NCI-H2196 treated with DMSO at 0.1 percent for 48 hours (cell line): Measurements from ENCODE around the gene KCNK16.

Source experiments
- DNase-seq: peaks from one replicate; lab custom pipeline; 2025; ENCODE audit not compliant: unreplicated experiment; lab: John Stamatoyannopoulos, UW

The KCNK16 gene

GRCh38 chr6:39342692-39343395 lies 20.3 kb upstream of the KCNK16 start:
- no peak for DNase-seq

DNA sequence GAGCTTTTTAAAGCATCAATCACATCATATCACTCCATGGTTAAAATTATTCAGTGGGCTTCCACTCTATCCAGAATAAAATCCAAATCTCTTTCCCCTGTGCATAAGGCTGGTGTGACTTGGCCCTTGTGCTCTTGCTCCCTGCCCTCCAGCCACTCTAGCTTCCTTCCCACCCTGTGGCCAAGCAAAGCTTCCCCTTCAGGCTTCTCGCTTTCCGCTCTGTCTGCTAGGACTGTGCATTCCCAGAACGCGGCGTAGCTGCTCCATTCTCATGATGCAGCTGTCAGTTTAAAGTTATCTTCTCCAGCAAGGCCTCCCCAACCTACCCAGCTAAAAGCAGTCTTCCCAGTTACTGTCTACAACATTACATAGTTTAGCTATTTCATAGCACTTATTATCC lies 19.4 kb upstream of the KCNK16 start:
- no peak for DNase-seq

GRCh38 chr6:39341352-39341751 lies 18.9 kb upstream of the KCNK16 start:
- no peak for DNase-seq

DNA sequence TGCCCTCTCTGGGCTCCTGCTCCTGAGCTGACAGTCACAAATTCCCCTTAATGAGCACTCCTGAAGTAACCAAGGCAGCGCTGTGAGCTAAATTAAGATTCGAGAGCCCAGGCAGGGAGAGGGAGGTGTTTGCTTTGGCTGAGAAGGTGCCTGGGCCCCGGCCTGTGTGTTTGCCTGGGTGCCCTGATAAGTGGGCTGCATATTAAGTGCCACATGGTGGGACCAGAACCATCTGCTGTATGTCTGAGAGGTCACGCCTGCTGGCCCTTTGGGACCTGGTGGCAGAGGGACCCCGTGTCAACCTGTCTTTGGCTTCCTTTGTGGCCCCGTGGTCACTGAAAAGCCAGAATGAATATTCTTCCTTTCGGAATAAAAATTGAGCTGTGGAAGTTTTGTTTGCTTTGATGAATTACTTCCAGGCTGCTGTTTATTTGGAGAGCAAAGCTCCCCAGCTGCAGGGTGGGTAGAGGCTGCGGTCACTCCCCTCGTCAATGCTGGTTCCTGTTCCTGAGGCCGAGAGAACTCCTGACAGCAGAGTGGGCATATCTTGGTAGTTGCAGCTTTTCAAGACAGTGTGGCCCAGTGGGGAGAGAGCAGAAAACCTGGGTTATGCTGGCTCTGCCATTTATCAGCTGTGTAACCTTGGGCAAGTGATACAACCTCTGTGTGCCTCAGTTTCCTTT lies 17.5 kb upstream of the KCNK16 start:
- peak; percentile 9 for DNase-seq

DNA sequence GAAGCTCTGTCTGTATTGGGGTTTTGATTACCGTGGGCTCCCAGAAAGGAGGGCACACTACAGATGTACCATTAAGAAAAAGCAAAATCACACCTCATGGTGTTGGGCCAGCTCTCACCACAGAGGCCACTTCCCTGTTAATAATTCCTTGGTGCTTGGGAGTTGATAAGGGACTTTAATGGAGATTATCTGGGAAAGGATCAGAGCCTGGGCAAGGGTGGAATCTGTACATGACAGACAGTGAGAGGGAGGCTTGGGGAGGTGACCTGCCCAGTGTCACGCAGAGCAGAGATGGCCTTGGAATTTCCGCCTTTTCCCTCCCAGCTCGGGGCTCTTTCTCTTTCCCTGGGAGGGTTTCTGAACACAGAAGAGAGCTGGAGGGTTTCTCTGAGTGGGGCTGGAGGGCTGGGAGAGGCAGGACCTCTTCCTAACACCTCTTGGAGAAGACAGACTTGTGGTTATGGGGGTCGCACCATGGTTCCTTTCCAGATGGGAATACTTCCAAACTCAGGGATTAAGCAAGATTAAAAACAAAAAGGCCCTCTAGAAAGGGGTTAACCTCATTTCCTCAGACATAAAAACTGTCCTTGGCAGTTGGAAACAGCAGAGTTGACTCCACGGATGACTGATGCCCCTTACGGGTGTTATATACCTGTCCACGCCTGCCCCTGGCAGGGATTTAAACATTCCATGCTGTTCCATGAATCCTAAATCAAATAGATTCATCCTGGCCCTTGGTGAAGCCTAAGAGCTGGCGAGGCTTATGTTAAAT lies 16.8 kb upstream of the KCNK16 start:
- no peak for DNase-seq

DNA sequence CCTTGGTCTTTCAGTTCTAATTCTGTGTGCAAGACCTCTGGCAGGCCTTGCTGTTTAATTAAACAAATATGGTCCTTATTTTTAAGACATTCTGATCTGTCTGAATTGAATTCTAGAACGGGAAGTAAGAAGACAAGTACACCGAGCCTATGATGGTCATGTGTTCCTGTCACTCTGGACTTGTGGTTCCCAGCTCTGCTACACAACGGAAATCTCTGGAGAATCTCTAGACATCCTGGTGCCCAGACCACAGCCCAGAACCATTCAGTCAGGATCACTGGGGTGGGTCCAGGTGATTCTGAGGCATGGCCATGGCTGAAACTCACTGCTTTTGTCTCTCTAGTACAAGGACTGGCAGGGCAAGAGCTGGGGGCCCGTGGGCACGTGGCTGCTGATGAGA lies 15.9 kb upstream of the KCNK16 start:
- no peak for DNase-seq

GRCh38 chr6:39335780-39336545 lies 13.5 kb upstream of the KCNK16 start:
- no peak for DNase-seq

DNA sequence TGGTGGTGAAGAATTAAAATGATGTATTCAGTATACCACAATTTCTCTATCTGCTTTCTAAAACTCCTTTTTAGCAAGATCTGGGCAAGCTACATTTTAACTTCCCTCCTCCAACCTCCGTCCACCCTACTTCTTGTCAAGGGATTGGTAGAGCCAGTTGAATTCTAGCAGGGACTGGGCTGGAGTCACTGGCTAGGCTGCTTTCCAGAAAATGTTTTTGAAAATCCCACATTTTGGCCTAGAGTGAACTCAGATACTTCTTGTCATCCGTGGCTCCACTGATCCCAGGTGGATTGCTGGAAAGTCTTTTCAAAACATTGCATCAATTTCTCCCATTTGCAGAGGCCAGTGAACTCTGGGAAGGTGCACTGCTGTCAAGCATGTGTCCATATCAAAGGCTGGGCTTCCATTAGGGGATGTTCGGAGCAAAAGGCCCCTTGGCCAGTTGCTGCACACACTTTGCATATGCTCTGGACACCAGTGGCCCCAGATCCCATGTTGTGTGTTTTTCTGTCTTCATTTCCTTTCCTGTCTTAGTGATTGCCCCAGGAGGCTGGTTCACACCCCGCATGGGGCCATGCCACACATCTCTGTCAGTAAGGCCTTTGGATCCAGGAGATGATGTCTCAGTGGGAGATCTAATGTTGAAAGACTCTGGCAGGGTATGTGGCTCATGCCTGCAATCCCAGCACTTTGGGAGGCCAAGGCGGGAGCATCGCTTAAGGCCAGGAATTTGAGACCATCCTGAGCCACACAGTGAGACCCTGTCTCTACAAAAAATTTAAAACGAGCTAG lies 11.3 kb upstream of the KCNK16 start:
- DNase-seq, result no peak

- peak; percentile 30 for DNase-seq
Measured at GRCh38 chr6:39330476-39330875, 8.0 kb upstream of the KCNK16 start.

- no peak for DNase-seq
Measured at GRCh38 chr6:39330057-39330456, 7.6 kb upstream of the KCNK16 start.

GRCh38 chr6:39328066-39328465 lies 5.6 kb upstream of the KCNK16 start:
- no peak for DNase-seq

GRCh38 chr6:39327507-39327906 lies 5.0 kb upstream of the KCNK16 start:
- DNase-seq, result no peak

DNA sequence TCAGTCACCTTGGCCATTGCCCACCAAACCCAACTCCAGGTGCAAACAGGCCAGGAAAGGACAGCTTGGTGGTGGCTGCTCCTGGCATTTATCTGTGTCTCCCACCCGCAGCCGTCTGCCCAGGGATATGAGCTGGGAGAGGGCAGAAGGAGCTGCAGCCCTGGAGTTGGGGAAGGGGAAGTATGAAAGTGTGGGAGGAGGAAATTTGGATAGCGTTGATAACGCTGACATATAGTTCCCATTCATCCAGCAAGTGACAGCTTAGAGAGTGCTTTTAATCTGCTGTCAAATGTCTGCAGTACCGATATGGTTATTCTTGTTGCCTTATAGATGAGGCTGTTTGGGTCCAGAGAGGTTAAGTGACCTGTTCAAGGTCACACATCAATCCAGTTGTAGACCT lies 741 bp downstream of the KCNK16 start:
- DNase-seq, result no peak

DNA sequence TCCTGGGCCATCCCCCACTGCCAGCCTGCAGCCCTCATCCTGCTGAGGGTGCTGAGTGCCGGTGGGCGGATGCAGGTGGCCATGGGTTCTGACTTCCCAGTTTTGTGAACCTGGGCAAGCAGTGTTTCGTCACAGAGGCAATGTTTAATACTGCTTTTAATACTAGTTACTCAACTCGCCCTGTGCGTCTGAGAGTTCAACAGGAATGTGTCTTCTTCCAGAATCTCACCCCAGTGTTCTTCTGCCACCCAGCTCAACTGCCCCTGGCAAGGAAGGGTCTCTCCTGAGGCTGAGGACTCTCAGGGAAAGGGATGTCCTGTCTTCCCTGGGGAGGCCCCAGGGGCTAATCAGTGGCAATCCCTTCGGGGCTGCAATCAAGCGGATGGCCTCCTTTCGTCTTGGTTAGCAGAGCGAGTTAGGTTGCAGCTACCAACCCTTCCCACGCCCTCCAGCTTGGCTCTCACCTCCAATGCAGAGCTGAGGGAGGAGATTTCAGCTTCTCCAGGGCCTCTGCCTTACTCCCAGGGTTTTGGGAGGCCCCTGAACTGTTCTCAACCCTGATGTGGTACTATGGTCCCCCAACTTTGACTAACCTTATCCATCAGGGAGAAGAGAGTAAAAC lies 2.0 kb downstream of the KCNK16 start:
- no peak for DNase-seq

DNA sequence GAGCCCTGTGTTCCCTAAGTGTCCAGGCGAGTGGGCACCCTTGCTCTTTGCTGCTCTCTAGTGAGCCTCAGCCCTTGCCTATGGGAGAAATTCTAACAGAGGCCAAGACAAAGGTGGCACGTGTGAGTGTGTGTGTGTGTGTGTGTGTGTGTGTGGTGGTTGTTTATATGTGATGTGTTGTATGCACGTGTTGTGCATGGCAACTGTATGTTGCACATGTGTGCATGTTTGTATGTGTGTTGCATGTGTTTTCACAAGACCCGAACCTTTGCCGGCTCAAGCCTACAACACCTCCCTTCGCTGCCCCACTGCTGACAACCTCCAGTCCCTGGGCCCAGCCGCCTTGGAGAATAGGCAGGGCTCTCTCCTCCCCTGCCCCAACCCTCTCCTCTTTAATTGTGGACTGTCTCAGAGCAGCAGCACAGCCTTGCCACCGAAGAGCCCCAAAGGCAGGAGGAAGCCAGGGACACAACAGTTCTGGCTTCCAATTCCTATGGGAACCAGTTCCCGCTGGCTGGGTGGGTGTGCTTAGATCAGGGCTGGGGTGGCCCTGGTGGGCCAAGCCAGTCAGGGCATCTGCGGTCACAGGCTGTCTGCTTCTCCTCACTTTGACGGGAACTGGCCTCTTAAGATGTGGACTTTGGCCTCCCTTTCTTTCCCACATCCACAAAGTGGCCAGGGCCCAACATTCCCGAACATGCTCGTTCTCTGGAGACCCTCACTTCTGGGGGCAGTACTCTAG lies 2.7 kb downstream of the KCNK16 start:
- DNase-seq, result no peak

GRCh38 chr6:39317256-39317655 lies 5.2 kb downstream of the KCNK16 start:
- DNase-seq, result no peak

DNA sequence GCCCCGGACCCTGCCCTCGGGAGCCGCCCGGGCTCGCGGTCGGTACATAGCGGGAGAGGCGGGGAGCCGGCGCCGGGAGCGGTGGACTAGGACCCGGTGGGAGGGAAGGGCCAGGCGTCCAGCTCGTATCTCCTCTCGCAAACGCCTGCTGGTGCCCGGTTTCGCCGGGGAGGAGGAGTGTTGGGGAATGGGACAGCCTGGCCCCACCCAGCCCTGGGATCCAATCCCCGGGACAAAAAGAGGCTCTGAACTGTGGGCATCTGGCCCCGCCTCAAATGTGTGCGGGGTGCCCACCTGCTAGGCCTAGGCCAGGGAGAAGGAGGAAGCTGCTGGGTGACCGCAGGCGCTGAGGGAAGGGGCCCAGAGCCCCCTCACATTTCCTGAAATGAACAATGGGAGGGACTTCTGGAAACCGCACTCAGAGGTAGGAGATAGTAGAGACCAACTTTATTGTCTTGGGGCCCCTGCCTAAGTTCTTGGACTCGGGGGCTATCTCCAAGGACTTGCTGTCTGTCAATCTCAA lies 8.2 kb downstream of the KCNK16 start, which contains the start of gene KCNK17:
Gene KCNK17, minus strand, starts transcription at position 147 of the 523 bp plus-strand sequence. Its CDS starts 99 bp downstream, at position 48.
- no peak for DNase-seq

DNA sequence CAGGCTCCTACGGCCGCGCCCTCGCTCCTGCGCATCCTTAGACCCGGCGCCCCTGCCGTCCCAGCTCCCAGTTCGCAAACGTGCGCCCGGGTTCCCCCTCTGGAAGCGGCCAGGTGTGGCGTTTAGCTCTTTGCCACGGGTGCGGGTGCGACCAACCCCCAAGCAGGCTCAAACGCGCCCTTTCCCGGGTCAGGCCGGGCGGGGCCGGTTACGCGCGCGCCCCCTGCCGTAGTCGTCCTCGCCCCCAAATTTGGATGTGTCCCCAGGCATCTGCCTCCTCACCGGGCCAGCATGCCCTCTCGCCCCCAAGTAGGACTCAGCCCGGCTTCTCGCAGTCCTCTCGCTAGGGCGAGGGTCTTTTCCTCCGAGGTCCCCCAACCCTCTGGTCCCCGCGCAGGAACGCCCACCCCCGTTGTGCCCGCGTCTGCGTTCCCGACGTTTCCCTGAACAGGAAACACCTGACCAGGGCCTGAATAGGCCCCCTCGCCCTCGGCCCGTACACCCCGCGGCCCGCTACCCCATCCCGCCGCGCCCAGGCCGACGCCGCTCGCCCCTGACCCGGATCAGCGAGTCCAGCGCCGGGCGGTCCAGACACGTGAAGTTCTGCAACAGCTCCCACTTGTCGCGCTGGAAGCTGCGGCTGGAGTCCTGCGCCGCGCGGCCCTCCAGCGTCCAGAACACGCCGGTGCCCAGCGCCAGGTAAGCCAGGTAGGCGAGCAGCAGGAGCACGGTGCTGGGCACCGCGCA lies 8.8 kb downstream of the KCNK16 start:
- no peak for DNase-seq
